Mesenchymal stem cell (in vitro differentiated cells and primary cell): ENCODE measurements around the gene HPDL.

Experiments used
- DNase-seq: peaks from one replicate; pipeline ENCODE4 v3.0.0-alpha.2; 2013
- H2AFZ ChIP-seq: one replicate; pipeline ENCODE4 v1.6.1; 2013; ENCODE audit warnings: low read depth, mild to moderate bottlenecking, control low read depth, inconsistent platforms, low read length, moderate library complexity
- H2AK5ac ChIP-seq: 2 replicates; pipeline ENCODE4 v1.6.1; 2013; ENCODE audit warnings: low read length, moderate library complexity, mild to moderate bottlenecking, inconsistent platforms; ENCODE audit not compliant: severe bottlenecking
- H2BK120ac ChIP-seq: one replicate; pipeline ENCODE4 v1.6.1; 2013; ENCODE audit warnings: low read depth, mild to moderate bottlenecking, inconsistent platforms, low read length, moderate library complexity
- H2BK12ac ChIP-seq, 2 experiments: one replicate each; pipeline ENCODE4 v1.6.1; 2013; ENCODE audit warnings: inconsistent platforms in 2 of 2, low read length in 2 of 2, mild to moderate bottlenecking in 2 of 2, moderate library complexity in 2 of 2, control low read depth in 1 of 2
- H2BK15ac ChIP-seq: one replicate; pipeline ENCODE4 v1.6.1; 2013; ENCODE audit warnings: mild to moderate bottlenecking, low read depth, inconsistent platforms; ENCODE audit not compliant: poor library complexity, severe bottlenecking
- H2BK5ac ChIP-seq: 2 replicates; pipeline ENCODE4 v1.6.1; 2013; ENCODE audit warnings: low read depth, mild to moderate bottlenecking, low read length, control low read depth, inconsistent platforms; ENCODE audit not compliant: poor library complexity, severe bottlenecking
- H3K14ac ChIP-seq, 2 experiments: one replicate each; pipeline ENCODE4 v1.6.1; 2013; ENCODE audit warnings: inconsistent platforms in 2 of 2, low read length in 2 of 2, control low read depth in 1 of 2, mild to moderate bottlenecking in 1 of 2, moderate library complexity in 1 of 2
- H3K18ac ChIP-seq, 2 experiments: one replicate each; pipeline ENCODE4 v1.6.1; 2013; ENCODE audit warnings: inconsistent platforms in 2 of 2, low read length in 2 of 2, control low read depth in 1 of 2, low read depth in 1 of 2, mild to moderate bottlenecking in 1 of 2
- H3K23ac ChIP-seq, 2 experiments: one replicate each; pipeline ENCODE4 v1.6.1; 2013; ENCODE audit warnings: inconsistent platforms in 2 of 2, low read length in 2 of 2, mild to moderate bottlenecking in 2 of 2, moderate library complexity in 2 of 2, control low read depth in 1 of 2
- H3K27ac ChIP-seq: 2 replicates; pipeline ENCODE4 v1.5.1; 2013; ENCODE audit warnings: mild to moderate bottlenecking, moderate library complexity, low read length, control low read depth, inconsistent platforms; ENCODE audit not compliant: poor library complexity, severe bottlenecking
- H3K27me3 ChIP-seq, 2 experiments: 2 replicates each; pipeline versions ENCODE4 v1.6.1 to v1.7.0; 2013; ENCODE audit warnings: low read length in 2 of 2, mild to moderate bottlenecking in 2 of 2, moderate library complexity in 2 of 2, control low read depth in 1 of 2, inconsistent platforms in 1 of 2; ENCODE audit not compliant: control insufficient read depth in 1 of 2, insufficient read depth in 1 of 2
- H3K36me3 ChIP-seq, 2 experiments: 2 replicates each; pipeline versions ENCODE4 v1.6.1 to v1.7.0; 2013; ENCODE audit warnings: low read length in 2 of 2, control low read depth in 1 of 2, inconsistent platforms in 1 of 2, low read depth in 1 of 2, mild to moderate bottlenecking in 1 of 2; ENCODE audit not compliant: insufficient read depth in 2 of 2, control insufficient read depth in 1 of 2
- H3K4ac ChIP-seq, 2 experiments: one replicate each; pipeline ENCODE4 v1.6.1; 2013; ENCODE audit warnings: inconsistent platforms in 2 of 2, low read length in 2 of 2, mild to moderate bottlenecking in 2 of 2, moderate library complexity in 2 of 2, control low read depth in 1 of 2, low read depth in 1 of 2
- H3K4me1 ChIP-seq: 2 replicates; pipeline ENCODE4 v1.6.1; 2013; ENCODE audit warnings: low read depth, low read length, control low read depth; ENCODE audit not compliant: control insufficient read depth, insufficient read depth
- H3K4me2 ChIP-seq: 2 replicates; pipeline ENCODE4 v1.6.1; 2013; ENCODE audit warnings: low read length, mild to moderate bottlenecking, inconsistent platforms; ENCODE audit not compliant: poor library complexity, severe bottlenecking
- H3K4me3 ChIP-seq, 2 experiments: 2 replicates each; pipeline versions ENCODE4 v1.5.1 to v1.7.0; 2013; ENCODE audit warnings: low read length in 2 of 2, mild to moderate bottlenecking in 2 of 2, control low read depth in 1 of 2, low read depth in 1 of 2; ENCODE audit not compliant: insufficient read depth in 1 of 2
- H3K79me1 ChIP-seq: replicated peaks from 2 replicates; pipeline ENCODE4 v1.6.1; 2013; ENCODE audit warnings: mild to moderate bottlenecking, control low read depth, low read length, inconsistent platforms; ENCODE audit not compliant: poor library complexity, severe bottlenecking
- H3K9ac ChIP-seq: 2 replicates; pipeline ENCODE4 v1.7.0; 2013; ENCODE audit warnings: mild to moderate bottlenecking, low read length, moderate library complexity
- H3K9me3 ChIP-seq: 2 replicates; pipeline ENCODE4 v1.7.0; 2013; ENCODE audit warnings: mild to moderate bottlenecking, low read length; ENCODE audit not compliant: control insufficient read depth
- H4K8ac ChIP-seq: one replicate; pipeline ENCODE4 v1.6.1; 2013; ENCODE audit warnings: inconsistent platforms, mild to moderate bottlenecking, low read length, moderate library complexity
- H4K91ac ChIP-seq: one replicate; pipeline ENCODE4 v1.6.1; 2013; ENCODE audit warnings: mild to moderate bottlenecking, low read length, inconsistent platforms
- WGBS: methylation state at CpG from one replicate; pipeline ENCODE4 v1.1.7; 2013; ENCODE audit warnings: mixed read lengths; 5-methylcytosine and 5-hydroxymethylcytosine counted together

The HPDL gene

DNA sequence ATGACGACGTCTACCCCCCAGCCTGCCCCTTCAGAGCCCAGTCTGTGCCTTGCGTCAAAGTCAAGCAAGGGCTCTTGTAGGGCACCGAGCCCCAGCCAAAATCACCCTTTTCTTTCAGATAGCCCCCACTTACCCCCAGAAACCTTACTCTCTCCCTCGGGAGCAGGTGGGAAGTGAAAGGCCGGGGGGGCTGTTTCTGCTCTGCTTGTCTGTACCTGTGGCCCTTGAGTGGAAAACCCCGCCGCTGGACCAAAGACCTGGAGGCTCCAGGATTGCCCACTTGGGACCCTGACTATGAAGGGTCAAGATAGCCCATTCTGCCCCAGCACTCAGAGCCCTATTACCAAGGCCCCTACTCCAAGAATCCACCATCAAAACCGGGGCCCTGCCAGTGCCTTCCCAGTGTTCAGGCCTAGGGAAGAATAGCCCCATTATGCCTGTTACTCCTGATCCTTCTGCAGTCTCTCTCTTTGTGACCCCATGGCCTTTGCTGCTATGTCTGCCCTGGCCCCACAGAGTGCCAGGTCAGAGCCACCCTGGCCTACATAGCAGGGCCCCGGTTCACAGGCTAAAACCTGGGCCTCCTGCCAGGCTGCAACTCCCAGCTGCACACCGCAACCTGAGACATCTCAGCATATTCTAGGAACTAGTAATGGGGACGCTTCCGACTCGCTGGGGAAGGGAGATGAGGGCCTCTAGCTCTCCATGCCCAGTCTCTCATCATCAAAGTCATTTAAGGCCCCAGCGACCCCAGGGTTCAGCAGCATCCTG, 22.2 kb upstream of the HPDL start:
- Histone ChIP-seq H2BK12ac (no peak overlapping the region), H3K27ac (peak overlapping the region; percentile 88), H3K4me3 (peak overlapping the region; percentile 78 to 86), H3K79me1 (peaks cover 1% of the 10 kb centered on the region), H3K14ac (peak overlapping the region in 1 of 2 experiments; percentile 45), H3K9ac (peak overlapping the region; percentile 92), H2BK120ac (no peak overlapping the region), H2BK5ac (no peak overlapping the region), H2BK15ac (no peak overlapping the region), H4K91ac (peak overlapping the region; percentile 87), H3K4me2 (peak overlapping the region; percentile 89), H3K23ac (peak overlapping the region in 1 of 2 experiments; percentile 19), H3K9me3 (no peaks in the 10 kb centered on the region), H3K36me3 (no peaks in the 10 kb centered on the region), H3K4me1 (peaks cover 14% of the 10 kb centered on the region), H2AK5ac (peak overlapping the region; percentile 12), H3K18ac (peak overlapping the region; percentile 59 to 97), H3K27me3 (no peaks in the 10 kb centered on the region), H4K8ac (peak overlapping the region; percentile 100), H2AFZ (peak overlapping the region; percentile 65), H3K4ac (peak overlapping the region; percentile 87 to 89)
- WGBS: 67% methylated on average over 14 of the region's 15 CpGs
- no peak for DNase-seq

DNA sequence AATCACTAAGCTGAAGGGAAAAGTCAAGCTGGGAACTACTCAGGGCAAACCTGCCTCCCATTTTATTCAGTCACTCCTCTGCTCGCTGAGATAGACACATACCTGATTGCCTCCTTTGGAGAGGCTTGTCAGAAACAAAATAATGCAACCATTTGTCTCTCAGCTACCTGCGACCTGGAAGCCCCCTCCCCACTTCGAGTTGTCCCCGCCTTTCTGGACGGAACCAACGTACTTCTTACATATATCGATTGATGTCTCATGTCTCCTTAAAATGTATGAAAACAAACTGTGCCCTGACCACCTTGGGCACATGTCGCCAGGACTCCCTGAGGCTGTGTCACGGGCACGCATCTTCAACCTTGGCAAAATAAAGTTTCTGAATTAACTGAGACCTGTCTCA, 21.5 kb upstream of the HPDL start:
- no peak overlapping the region for H2BK5ac ChIP-seq
- WGBS: 85% methylated on average over 10 of the region's 10 CpGs
- no peak overlapping the region for H4K8ac ChIP-seq
- H3K4me2 ChIP-seq: no peak overlapping the region
- H2AFZ ChIP-seq: no peak overlapping the region
- no peak overlapping the region for H3K9ac ChIP-seq
- no peak overlapping the region for H3K18ac ChIP-seq
- H3K14ac ChIP-seq: no peak overlapping the region
- H2BK12ac ChIP-seq: no peak overlapping the region
- no peaks in the 10 kb centered on the region for H3K36me3 ChIP-seq
- no peak overlapping the region for H2BK15ac ChIP-seq
- peaks cover 14% of the 10 kb centered on the region for H3K4me1 ChIP-seq
- no peak overlapping the region for H3K27ac ChIP-seq
- no peak overlapping the region for H4K91ac ChIP-seq
- no peaks in the 10 kb centered on the region for H3K9me3 ChIP-seq
- no peak for DNase-seq
- H3K79me1 ChIP-seq: peaks cover 1% of the 10 kb centered on the region
- no peak overlapping the region for H2BK120ac ChIP-seq
- H3K27me3 ChIP-seq: no peaks in the 10 kb centered on the region
- no peak overlapping the region for H3K23ac ChIP-seq
- H3K4ac ChIP-seq: no peak overlapping the region
- H3K4me3 ChIP-seq: no peak overlapping the region
- no peak overlapping the region for H2AK5ac ChIP-seq

DNA sequence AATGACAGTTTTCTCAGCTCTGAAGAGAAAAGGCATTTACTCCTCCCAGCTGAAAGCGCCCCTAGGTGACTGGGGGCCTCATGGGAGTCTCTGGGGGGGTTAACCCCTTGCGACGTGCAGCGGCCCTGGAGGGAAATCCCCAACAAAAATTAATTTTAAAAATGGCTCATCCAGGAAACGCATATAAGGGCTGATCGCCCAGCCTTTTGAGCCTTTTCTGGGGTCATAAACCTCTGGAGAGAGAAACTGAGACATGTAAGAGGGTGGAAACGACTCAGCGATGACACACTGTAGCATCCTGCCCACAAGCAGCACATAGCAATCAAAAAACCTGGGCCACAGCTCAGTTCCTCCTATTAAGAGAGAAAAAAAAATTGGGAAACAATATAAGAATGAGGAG, 20.4 kb upstream of the HPDL start:
- peaks cover 14% of the 10 kb centered on the region for H3K4me1 ChIP-seq
- H2AK5ac ChIP-seq: no peak overlapping the region
- H3K4me2 ChIP-seq: no peak overlapping the region
- H2BK120ac ChIP-seq: no peak overlapping the region
- H2AFZ ChIP-seq: no peak overlapping the region
- H3K4me3 ChIP-seq: no peak overlapping the region
- no peaks in the 10 kb centered on the region for H3K27me3 ChIP-seq
- no peak overlapping the region for H3K27ac ChIP-seq
- H3K4ac ChIP-seq: no peak overlapping the region
- H4K91ac ChIP-seq: no peak overlapping the region
- no peak overlapping the region for H3K14ac ChIP-seq
- DNase-seq: no peak
- no peak overlapping the region for H2BK5ac ChIP-seq
- WGBS: 40% methylated on average over 1 of the region's 8 CpGs
- H3K36me3 ChIP-seq: no peaks in the 10 kb centered on the region
- no peaks in the 10 kb centered on the region for H3K9me3 ChIP-seq
- H4K8ac ChIP-seq: no peak overlapping the region
- H3K18ac ChIP-seq: no peak overlapping the region
- peak overlapping the region; percentile 41 for H3K9ac ChIP-seq
- no peak overlapping the region for H2BK12ac ChIP-seq
- peaks cover 1% of the 10 kb centered on the region for H3K79me1 ChIP-seq
- no peak overlapping the region for H2BK15ac ChIP-seq
- no peak overlapping the region for H3K23ac ChIP-seq

DNA sequence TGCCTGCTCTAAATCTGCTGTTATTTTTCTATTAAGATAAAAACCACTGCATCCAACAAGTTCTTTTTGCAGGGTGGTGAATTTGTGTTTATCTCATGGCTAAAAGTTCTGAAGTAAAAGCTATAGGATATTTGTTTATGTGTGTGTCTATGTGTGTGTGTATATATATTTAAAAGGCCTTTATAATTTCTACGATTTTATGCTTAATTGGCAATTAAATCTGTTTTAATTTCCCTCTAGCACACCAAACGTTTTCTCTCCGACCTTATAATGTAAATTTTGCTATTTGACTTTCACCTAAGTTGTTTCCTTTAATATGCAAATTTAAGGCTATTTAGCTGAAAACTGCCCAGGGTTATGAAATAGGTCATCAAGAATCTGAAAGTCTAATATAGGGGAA, 19.8 kb upstream of the HPDL start:
- H3K4me1 ChIP-seq: peaks cover 14% of the 10 kb centered on the region
- no peak overlapping the region for H4K8ac ChIP-seq
- no peak overlapping the region for H2AFZ ChIP-seq
- H3K4me2 ChIP-seq: no peak overlapping the region
- H3K18ac ChIP-seq: no peak overlapping the region
- no peaks in the 10 kb centered on the region for H3K27me3 ChIP-seq
- peak overlapping the region; percentile 41 for H3K9ac ChIP-seq
- H2BK12ac ChIP-seq: no peak overlapping the region
- H2BK120ac ChIP-seq: no peak overlapping the region
- no CpG with 5 or more reads among the region's 3 CpGs for WGBS
- H2AK5ac ChIP-seq: no peak overlapping the region
- H3K23ac ChIP-seq: no peak overlapping the region
- H4K91ac ChIP-seq: no peak overlapping the region
- no peak overlapping the region for H3K4ac ChIP-seq
- H3K27ac ChIP-seq: no peak overlapping the region
- no peaks in the 10 kb centered on the region for H3K36me3 ChIP-seq
- no peak overlapping the region for H3K14ac ChIP-seq
- H2BK15ac ChIP-seq: no peak overlapping the region
- no peak overlapping the region for H3K4me3 ChIP-seq
- no peak overlapping the region for H2BK5ac ChIP-seq
- no peaks in the 10 kb centered on the region for H3K9me3 ChIP-seq
- no peak for DNase-seq
- peaks cover 1% of the 10 kb centered on the region for H3K79me1 ChIP-seq
